MG63 (cell line): ENCODE results near the gene CAMK2A. TPM values are rescaled to one million over a fixed set of nuclear protein-coding genes. Genes with fewer than 3 reads are reported as not detected.

Experiments
- DNase-seq: peaks from one replicate; pipeline ENCODE4 v3.0.0-alpha.2; 2020
- H3K27me3 ChIP-seq: fragments of 250-450 bp; sonication (Bioruptor Pico); 2 replicates; pipeline ENCODE4 v1.5.1; 2020; ENCODE audit warnings: mild to moderate bottlenecking, moderate library complexity
- H3K36me3 ChIP-seq: fragments of 250-450 bp; sonication (Bioruptor Pico); 2 replicates; pipeline ENCODE4 v1.5.1; 2020; ENCODE audit warnings: mild to moderate bottlenecking, moderate library complexity
- H3K4me3 ChIP-seq: fragments of 250-450 bp; sonication (Bioruptor Pico); 2 replicates; pipeline ENCODE4 v1.5.1; 2020; ENCODE audit warnings: mild to moderate bottlenecking, moderate library complexity
- H3K9me3 ChIP-seq: fragments of 250-450 bp; sonication (Bioruptor Pico); 2 replicates; pipeline ENCODE4 v1.5.1; 2020; ENCODE audit warnings: mild to moderate bottlenecking, moderate library complexity
- total RNA-seq: library from RNA; depleted of rRNA; stranded (reverse); fragments of >200 nt; shearing (Covaris generic); gene quantifications from 2 replicates; pipeline ENCODE4 v1.2.3, GENCODE V29; 2014; ENCODE audit warnings: low replicate concordance

The CAMK2A gene
- total RNA-seq, 1 experiment from 2014 or later = 0.56 TPM

DNA sequence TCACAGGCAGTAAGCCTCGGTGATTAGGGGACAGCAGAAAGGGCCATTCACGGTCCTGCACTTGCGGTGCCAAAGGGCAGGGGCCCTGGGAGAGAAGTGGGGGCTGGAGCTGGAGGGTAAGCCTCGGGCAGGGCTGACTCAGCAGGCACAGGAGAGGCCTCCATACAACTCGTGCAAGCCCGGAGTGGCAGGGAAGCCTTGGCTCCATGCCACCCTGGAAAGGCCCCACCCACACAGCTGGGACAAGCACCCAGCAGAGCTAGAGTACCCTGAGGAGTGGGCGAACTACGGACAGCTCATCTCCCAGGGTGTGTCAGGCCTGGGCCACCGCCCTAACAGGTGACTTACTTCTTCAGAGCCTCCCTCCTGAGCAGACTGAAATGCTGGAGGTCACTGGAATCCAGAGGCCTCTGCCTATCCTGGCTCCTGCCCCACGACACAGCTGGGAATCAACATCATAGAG is 5.6 kb upstream of the CAMK2A start:
- no peaks in the 10 kb centered on the region for H3K27me3 ChIP-seq
- H3K9me3 ChIP-seq = no peaks in the 10 kb centered on the region
- DNase-seq = peak; percentile 96
- H3K36me3 ChIP-seq = peaks cover 10% of the 10 kb centered on the region
- no peak overlapping the region for H3K4me3 ChIP-seq

DNA sequence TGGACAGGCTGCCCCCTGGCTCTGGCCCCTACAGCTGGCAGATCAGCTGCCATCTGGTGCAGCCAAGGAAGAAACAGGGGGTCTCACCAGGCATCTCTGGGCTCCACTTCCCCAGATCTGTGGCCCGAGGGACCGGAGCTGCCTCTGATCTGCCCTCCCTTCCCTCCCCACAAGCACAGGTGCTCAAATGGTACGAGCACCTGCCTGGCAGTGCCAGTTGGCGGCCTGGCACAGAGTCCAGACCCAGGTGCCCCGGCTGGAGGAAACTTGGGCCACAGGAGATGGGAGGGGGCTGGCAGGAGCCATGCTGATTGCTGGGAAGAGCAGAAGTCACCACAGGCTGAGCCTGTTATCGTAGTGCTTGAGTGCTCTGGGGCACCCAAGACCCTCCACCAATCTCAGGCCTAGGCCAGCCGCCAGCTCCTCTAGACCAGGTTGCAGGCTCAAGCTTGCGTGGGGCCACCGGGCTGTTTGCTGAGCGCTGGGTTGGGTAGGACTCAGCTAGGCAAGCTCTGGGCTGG is 5.0 kb upstream of the CAMK2A start:
- Histone ChIP-seq H3K9me3 (no peaks in the 10 kb centered on the region), H3K36me3 (peaks cover 10% of the 10 kb centered on the region), H3K4me3 (no peak overlapping the region), H3K27me3 (no peaks in the 10 kb centered on the region)
- no peak for DNase-seq

DNA sequence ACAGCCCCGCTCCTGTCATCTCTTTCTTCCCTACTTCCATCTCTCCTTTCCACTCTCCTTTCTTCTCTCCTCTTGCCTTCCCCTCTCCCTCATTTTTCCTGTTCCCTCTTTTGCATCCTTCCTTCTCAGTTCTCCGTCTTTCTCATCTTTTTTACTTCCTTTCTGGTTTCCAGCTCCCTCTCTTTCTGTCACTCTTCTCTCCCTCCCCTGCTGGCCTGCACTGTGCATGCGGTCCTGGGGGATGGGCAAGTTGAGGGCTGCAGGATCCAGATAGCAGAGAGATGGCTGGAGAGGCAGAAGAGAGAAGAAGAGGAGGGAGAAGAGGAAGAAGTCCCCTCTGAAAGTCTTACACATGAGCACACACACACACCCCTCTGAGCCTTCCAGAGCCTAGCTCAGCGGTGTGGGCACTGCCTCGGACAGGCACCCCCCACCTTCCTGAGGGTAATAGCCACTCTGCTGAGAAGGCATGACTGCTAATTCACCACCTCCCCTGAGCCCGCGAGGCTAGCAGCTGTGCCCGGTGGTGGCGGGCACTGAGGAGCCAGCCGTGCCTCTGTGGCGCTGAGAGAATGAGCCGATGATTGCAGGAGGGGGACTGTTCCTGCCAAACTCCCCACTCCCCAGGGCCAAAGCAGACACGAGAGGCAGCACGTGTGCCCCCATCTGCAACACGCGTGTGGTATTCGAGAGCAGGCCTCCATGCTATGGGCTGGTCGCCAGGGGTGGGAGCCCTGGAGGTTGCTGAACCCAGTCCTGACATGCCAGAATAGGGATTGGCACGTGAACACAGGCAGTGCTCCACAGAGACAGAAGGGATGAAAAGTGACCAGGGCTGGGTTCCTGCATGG is 3.7 kb upstream of the CAMK2A start:
- H3K4me3 ChIP-seq = no peak overlapping the region
- no peaks in the 10 kb centered on the region for H3K9me3 ChIP-seq
- peaks cover 6% of the 10 kb centered on the region for H3K36me3 ChIP-seq
- no peaks in the 10 kb centered on the region for H3K27me3 ChIP-seq
- DNase-seq = no peak

DNA sequence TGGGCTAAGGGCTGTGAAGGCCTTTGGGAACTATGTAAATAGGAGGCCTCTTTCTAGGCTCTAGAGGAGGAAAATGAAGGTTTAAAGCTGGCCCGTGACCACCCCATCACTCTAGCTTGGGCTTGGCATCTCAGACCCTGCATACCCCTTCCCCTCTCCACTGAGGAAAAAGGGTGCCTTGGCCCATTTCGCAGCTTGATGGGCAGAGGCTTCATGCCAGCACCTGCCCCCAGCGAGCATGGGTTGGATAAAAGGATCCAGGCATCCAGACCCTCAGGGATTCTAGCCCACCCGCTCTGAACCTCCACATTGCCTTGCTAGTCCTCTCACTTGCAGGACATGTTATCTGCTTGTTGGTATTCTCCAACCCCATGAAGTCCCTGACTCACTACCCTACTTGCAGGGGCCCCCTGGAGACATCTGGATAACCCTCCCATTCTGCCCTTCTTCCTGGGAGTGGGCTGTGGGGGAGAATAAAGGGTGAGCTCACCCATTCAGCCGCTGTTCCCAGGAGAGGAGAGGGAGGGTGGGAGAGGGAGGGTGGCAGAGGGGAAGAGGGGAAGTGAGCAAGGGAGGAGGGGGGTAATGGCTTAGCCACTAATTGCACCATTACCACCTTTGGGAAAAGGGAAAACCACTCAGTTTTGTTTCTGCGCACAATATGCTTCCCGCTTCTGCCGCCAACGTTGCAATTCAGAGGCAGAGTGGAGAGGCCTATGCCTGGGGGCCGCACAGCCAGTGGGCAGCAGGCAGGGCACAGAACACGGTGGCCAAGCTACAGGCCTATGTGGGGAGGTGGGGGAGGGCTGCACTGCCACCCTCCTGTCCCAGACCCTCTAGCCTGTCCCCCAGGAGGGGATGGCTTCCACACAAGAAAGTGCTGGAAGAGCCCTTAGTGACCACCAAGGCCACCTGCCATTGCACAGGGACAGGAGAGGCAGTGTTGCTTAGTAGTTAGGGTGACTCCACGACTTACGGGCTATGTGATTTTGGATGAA is 2.1 kb upstream of the CAMK2A start:
- no peak for DNase-seq
- no peaks in the 10 kb centered on the region for H3K9me3 ChIP-seq

DNA sequence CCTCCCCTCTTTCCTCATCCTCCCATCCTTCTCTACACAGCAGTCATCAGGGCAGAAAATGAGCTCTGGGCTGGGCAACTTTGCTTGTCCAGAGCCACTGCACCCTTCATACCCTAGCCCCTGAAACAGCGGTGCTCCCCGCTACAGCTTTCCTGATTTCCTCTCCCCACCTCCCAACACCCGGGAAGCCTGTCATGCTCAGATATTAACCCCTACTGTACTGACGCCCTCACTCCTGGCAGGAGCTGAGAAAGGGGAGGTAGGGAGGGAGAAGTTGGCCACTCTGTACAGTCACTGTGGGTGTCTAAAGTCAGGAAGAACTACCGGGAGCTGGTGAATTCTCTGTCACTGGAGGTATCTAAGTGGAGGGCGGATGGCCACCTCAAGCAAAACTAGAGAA is 782 bp downstream of the CAMK2A start:
- no peak overlapping the region for H3K4me3 ChIP-seq
- no peaks in the 10 kb centered on the region for H3K9me3 ChIP-seq
- DNase-seq = no peak
- H3K27me3 ChIP-seq = no peaks in the 10 kb centered on the region
- no peaks in the 10 kb centered on the region for H3K36me3 ChIP-seq

More for the DNA sequence above, 2.1 kb upstream of the CAMK2A start:
- Histone ChIP-seq H3K27me3 (no peaks in the 10 kb centered on the region), H3K36me3 (no peaks in the 10 kb centered on the region; the same call in 1 of the 2 replicates), H3K4me3 (no peak overlapping the region)

DNA sequence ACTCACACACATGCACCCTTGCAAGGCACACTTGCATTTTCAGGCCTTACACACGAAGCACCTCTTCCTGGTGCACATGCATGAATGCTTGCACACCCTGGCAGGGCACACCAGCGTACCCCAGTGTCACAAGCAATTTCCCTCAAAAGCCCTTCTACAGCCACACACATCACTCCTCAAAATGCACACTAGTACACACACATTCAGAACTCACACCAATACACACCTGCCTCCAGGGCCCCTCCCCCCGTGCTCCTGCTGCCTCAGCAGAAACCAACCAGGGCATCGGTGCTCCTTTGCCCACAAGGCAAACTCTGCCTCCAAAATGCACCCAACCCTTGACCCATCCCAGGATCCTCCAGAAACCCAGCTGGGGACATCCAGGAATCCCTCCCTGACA is 1.2 kb downstream of the CAMK2A start:
- DNase-seq = no peak
- H3K9me3 ChIP-seq = no peaks in the 10 kb centered on the region
- H3K4me3 ChIP-seq = no peak overlapping the region
- no peaks in the 10 kb centered on the region for H3K36me3 ChIP-seq
- H3K27me3 ChIP-seq = no peaks in the 10 kb centered on the region

DNA sequence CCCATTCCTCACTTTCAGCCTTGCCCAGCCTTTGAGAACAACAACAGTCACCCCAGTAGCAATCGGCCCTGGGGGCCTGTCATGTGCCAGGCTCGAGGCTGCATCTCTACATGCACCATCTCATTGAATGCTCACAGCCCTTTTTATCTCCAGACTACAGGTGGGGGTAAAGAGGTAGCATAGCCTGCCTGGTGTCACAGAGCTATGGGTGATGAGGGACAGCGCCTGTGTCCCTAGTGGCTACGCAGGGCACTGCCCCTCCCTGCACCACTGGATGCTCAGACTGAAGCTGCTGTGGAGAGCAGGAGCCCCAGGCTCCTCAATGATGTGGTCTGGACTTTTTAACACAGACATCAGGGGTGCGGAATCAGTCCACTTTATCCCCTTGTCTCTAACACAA is 2.8 kb downstream of the CAMK2A start:
- no peaks in the 10 kb centered on the region for H3K36me3 ChIP-seq
- DNase-seq = no peak
- no peaks in the 10 kb centered on the region for H3K9me3 ChIP-seq
- no peak overlapping the region for H3K4me3 ChIP-seq
- no peaks in the 10 kb centered on the region for H3K27me3 ChIP-seq

DNA sequence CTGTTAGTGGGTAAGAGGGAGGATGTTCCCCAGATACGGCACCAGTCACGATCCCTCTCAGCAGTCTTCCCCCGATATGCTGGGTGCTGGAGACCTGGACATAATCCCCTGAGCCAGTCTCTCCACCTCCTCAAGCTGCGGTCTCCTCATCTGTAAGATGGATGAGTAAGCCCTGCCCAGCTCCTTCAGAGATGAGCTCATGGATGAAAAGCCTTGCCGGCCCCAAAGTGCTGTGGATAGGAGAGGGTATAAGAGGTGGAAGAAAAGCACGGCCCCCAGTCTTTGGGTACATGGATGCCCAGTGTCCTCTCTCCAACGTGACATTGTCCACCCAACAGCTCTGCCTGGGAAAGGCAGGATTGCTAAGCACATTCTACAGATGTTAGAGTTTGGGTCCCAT is 4.5 kb downstream of the CAMK2A start:
- no peaks in the 10 kb centered on the region for H3K9me3 ChIP-seq
- no peak for DNase-seq
- no peaks in the 10 kb centered on the region for H3K27me3 ChIP-seq
- H3K4me3 ChIP-seq = no peak overlapping the region
- H3K36me3 ChIP-seq = no peaks in the 10 kb centered on the region

DNA sequence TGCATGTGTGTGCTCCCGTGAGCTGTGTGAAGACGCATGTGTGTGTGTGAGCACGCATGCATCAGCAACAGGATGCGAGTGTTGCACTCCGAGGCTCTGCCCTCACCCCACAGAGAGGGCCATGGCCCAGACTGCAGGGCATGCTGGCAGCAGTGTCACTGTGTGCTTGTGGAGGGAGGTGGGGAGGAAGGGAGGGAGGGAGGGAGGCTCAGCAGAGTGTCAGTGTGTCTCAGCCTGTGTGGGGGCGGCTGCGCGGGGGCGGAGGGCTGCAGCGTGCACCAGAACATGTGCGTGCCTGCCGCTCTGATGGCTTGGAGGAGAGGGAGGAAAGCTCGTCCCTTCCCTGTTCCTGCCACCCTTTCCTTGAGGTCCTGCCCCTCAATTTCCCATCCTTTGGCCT is 5.3 kb downstream of the CAMK2A start:
- Histone ChIP-seq H3K9me3 (no peaks in the 10 kb centered on the region), H3K27me3 (no peaks in the 10 kb centered on the region), H3K36me3 (no peaks in the 10 kb centered on the region), H3K4me3 (no peak overlapping the region)
- no peak for DNase-seq

DNA sequence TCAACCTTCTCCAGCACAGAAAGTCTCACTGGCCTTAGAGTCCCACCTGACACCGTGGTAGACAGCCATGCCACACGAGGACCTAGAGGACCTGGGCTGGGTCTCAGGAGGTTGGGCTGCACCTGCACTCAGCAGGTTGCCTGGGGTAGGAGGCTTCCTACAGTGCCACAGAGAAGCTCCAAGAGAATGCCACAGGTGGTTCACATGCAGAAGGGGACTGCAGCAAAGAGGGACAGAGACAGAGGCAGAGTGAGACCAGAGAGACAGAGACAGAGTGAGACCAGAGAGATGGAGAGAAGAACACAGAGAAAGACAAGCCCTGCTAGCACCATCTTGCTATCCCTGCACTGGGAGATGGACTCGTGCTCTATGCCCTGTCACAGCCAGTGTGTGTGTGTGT is 5.7 kb downstream of the CAMK2A start:
- Histone ChIP-seq H3K9me3 (no peaks in the 10 kb centered on the region), H3K36me3 (no peaks in the 10 kb centered on the region), H3K27me3 (no peaks in the 10 kb centered on the region), H3K4me3 (no peak overlapping the region)
- DNase-seq = no peak

DNA sequence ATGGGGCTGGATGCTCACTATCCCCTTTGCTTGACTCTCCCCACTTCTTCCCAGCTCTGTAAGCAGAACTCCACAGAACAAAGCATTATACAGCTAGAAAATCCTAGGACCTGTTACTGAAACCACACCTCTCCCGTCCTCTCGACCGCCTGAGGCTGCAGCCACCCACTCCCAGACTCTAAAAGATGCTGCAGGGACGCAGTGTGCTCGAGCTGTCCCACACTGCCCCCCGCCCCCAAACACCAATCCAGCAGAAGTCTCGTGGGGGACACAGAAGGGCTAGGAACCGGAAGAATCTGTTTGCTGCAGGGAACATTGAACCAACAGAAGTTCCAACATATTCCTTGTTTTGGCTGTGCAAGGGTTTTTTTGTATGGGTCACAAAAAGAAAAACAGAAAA is 7.6 kb downstream of the CAMK2A start:
- Histone ChIP-seq H3K4me3 (no peak overlapping the region), H3K9me3 (no peaks in the 10 kb centered on the region), H3K27me3 (no peaks in the 10 kb centered on the region), H3K36me3 (no peaks in the 10 kb centered on the region)
- no peak for DNase-seq

DNA sequence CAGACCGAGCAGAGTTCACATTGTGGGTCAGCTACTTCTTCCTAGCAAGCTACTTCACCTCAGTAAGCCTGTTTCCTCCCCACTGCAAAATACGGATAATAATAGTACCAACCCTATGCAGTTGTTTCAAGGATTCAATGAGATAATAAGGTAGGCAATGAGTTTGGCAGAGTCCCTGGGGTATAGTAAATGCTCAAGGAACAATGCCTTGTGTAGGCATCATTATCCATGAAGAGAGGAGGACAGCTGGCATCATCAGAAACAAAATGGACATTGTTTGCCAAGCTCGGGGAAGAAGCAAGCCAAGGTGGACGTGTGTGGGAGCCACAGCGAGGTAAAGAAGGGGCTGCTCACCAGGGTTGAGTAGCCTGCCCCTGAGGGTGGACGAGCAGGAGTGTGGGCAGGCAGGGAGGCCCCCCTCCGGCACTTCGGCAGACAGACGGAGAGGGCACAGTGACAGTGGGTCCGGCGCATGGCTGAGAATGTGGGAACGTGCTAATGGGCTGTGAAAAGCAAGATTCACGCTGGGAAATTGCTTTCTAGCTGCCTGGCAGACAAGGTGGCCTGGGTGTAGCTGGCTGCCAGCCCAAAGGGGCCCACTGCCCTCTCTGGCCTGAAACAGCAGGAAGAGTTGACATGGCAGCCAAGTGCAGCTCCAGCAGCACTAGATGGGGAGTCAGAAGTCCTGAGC is 10.1 kb downstream of the CAMK2A start:
- Histone ChIP-seq H3K4me3 (no peak overlapping the region), H3K27me3 (no peaks in the 10 kb centered on the region), H3K9me3 (no peaks in the 10 kb centered on the region), H3K36me3 (no peaks in the 10 kb centered on the region)
- DNase-seq = no peak

DNA sequence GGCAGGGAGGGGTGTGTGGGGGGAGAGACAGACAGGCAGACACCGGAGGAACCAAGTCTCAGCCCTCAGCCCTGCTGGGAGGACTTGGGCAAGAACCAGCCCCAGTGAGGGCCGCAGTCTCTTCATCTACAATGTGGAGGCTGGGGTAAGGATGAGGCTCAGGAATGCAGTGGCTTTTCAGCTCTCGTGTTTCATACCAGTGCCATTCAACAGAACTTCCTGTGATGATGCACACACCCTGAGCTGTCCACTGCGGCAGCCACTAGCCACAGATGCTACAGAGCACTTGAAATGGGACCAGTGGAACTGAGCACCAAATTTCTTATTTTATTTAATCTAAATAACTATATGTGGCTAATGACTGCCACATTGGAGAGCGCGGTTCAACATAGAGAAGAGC is 10.7 kb downstream of the CAMK2A start:
- Histone ChIP-seq H3K9me3 (no peaks in the 10 kb centered on the region), H3K36me3 (no peaks in the 10 kb centered on the region), H3K27me3 (no peaks in the 10 kb centered on the region), H3K4me3 (no peak overlapping the region)
- peak; percentile 63 for DNase-seq

DNA sequence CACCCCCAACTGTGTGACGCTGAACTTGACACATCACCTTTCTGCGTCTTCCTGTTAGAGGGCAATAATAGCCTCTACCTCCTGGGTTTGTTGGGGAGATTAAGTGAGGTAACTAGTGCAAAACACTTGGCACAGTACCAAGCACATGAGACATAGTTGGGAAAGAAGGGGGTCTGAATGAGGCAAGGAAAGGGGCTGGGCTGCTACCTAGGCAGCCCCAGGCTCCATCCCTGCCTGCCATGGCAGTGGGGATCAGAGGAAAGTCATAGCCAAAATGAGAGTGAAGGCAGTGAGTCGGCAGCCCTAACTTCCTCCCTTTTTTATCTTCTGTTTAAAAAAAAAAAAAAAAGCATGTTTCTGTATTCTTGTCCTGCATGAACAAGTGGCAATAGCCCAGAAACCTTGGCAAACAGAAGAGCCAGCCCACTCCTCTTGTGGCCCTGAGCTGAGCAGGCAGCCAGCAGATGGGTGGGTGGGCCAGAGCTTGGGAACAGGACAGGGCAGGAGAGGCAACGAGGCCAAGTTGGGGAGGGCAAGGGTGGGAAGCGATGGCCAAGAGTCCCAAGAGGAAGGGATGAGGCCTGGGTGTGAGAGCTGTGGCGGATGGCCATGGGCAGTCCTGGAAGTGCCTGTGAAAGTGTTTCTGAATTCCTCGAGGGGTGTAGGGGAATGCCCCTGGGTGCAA is 11.4 kb downstream of the CAMK2A start:
- no peaks in the 10 kb centered on the region for H3K36me3 ChIP-seq
- DNase-seq = no peak
- H3K4me3 ChIP-seq = no peak overlapping the region
- no peaks in the 10 kb centered on the region for H3K27me3 ChIP-seq
- no peaks in the 10 kb centered on the region for H3K9me3 ChIP-seq

DNA sequence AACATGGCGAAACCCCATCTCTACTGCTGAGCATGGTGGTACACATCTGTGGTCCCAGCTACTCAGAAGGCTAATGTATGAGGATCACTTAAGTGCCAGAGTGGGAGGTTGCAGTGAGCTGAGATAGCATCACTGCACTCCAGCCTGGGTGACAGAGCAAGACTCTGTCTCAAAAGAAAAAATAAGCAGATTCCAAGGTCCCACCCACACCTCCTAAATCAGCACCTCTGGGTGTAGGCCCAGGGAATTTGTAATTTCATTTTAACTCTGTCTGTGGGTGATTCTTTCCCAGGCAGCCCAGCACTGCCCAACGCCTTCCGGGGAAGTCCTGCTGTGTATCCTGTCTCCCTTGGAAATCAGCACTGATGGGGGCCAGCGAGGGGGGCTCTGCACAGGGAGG is 12.5 kb downstream of the CAMK2A start:
- H3K36me3 ChIP-seq = no peaks in the 10 kb centered on the region
- DNase-seq = no peak
- no peak overlapping the region for H3K4me3 ChIP-seq
- no peaks in the 10 kb centered on the region for H3K27me3 ChIP-seq
- no peaks in the 10 kb centered on the region for H3K9me3 ChIP-seq

DNA sequence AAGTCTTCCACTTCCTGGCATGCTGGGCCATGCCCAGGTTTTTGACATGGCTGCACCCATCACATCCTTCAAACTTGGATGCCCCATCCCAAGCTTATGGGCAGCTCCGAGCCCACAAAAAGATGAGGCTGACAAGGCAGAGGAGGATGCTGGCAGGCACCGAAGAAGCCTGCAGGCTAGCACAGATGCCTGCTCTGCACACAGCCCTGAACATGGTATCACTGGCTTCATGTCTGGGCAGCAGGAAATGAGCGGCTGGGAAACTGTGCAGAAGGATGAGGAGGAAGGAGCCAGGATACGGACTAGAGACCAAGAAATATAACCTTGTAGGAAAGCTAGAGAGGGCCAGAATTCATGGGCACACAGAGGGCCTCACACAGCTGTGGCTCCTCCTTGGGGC is 14.8 kb downstream of the CAMK2A start:
- no peaks in the 10 kb centered on the region for H3K36me3 ChIP-seq
- H3K9me3 ChIP-seq = no peaks in the 10 kb centered on the region
- no peaks in the 10 kb centered on the region for H3K27me3 ChIP-seq
- DNase-seq = no peak
- H3K4me3 ChIP-seq = no peak overlapping the region
